ENCODE data around the gene VPS72. TPM values are rescaled to one million over a fixed set of nuclear protein-coding genes. Genes with fewer than 3 reads are reported as not detected.

The VPS72 gene
- total and polyA plus RNA-seq, 10 of the 15 experiments (the other 5 are each of a cell fraction or from before 2014, with no cell fraction given): 6.7 to 77.8 (median 58.1) TPM

GRCh38 chr1:151197863-151198253 is 7.9 kb upstream of the VPS72 start:
- intact Hi-C loops (cut with micrococcal nuclease; ENCODE audit: unreplicated experiment): loop anchor here (2.0 to 5.0 kb wide), 4 partner anchors 83 to 201 kb away; partner anchors contain the start of genes PI4KB and PSMB4
- peak overlapping the region; percentile 91 for H2AFZ ChIP-seq (ENCODE audit: control insufficient read depth, low read depth, low read length)
- no peak for ATAC-seq
- no peak for DNase-seq (ENCODE audit: low read depth, low spot score)
- CTCF ChIA-PET: interaction anchor here (6.3 kb wide), 1 partner anchor 55 kb away, joined by 70 read pairs; the partner anchor contains the start of gene PSMD4
- H3K9me3 ChIP-seq (replicated peaks; ENCODE audit: control insufficient read depth, insufficient read depth, low read length): no peaks in the 10 kb centered on the region
- 13% methylated on average over 10 of the region's 10 CpGs for WGBS (ENCODE audit: insufficient coverage, insufficient replicate concordance, low lambda C conversion rate, missing lambda C conversion rate)
- peaks cover 42% of the 10 kb centered on the region for H3K79me2 ChIP-seq (ENCODE audit: control insufficient read depth, insufficient read depth, low read length)
- RAD21 ChIA-PET (ENCODE audit: unreplicated experiment): no interaction called here
- TF ChIP-seq SUZ12 (IDR thresholded peaks at IDR 0.05; ENCODE audit: unreplicated experiment): no peak
- no peak for TF ChIP-seq TCF7 (IDR thresholded peaks at IDR 0.05; ENCODE audit: borderline replicate concordance)
- 0 out of 2 replicates have a peak, but pooled peaks have one; percentile 12 for TF ChIP-seq SMAD5 (IDR thresholded peaks at IDR 0.05; ENCODE audit: low read depth)
- TF ChIP-seq BMI1 (IDR thresholded peaks at IDR 0.05; ENCODE audit: borderline replicate concordance): no peak
- no peak for TF ChIP-seq USF1 (IDR thresholded peaks at IDR 0.05; ENCODE audit: borderline replicate concordance, extremely low read length, insufficient read depth, low read depth, low read length)
- no peak for TF ChIP-seq RAD51 (IDR thresholded peaks at IDR 0.05)
- TF ChIP-seq, protein P1, sequence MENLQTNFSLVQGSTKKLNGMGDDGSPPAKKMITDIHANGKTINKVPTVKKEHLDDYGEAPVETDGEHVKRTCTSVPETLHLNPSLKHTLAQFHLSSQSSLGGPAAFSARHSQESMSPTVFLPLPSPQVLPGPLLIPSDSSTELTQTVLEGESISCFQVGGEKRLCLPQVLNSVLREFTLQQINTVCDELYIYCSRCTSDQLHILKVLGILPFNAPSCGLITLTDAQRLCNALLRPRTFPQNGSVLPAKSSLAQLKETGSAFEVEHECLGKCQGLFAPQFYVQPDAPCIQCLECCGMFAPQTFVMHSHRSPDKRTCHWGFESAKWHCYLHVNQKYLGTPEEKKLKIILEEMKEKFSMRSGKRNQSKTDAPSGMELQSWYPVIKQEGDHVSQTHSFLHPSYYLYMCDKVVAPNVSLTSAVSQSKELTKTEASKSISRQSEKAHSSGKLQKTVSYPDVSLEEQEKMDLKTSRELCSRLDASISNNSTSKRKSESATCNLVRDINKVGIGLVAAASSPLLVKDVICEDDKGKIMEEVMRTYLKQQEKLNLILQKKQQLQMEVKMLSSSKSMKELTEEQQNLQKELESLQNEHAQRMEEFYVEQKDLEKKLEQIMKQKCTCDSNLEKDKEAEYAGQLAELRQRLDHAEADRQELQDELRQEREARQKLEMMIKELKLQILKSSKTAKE (IDR thresholded peaks at IDR 0.05; ENCODE audit: low read depth, poor library complexity, severe bottlenecking): no peak
- TF ChIP-seq, protein P2, sequence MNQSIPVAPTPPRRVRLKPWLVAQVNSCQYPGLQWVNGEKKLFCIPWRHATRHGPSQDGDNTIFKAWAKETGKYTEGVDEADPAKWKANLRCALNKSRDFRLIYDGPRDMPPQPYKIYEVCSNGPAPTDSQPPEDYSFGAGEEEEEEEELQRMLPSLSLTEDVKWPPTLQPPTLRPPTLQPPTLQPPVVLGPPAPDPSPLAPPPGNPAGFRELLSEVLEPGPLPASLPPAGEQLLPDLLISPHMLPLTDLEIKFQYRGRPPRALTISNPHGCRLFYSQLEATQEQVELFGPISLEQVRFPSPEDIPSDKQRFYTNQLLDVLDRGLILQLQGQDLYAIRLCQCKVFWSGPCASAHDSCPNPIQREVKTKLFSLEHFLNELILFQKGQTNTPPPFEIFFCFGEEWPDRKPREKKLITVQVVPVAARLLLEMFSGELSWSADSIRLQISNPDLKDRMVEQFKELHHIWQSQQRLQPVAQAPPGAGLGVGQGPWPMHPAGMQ (IDR thresholded peaks at IDR 0.05; ENCODE audit: borderline replicate concordance): no peak
- TF ChIP-seq ZNF207 (IDR thresholded peaks at IDR 0.05; ENCODE audit: borderline replicate concordance): no peak
- FAIRE-seq: no peak
- SMC1A ChIA-PET (ENCODE audit: uncharacterized antibody, unreplicated experiment): interaction anchor here (1.1 kb wide), 1 partner anchor 54 kb away, joined by 5 read pairs; no protein-coding TSS in a partner anchor
- peak overlapping the region; percentile 71 for H3K4me2 ChIP-seq (ENCODE audit: control insufficient read depth, insufficient read depth)
- POLR2A ChIA-PET: interaction anchor here (0.6 to 2.1 kb wide), 3 partner anchors 8 to 57 kb away, joined by 3 to 8 read pairs (median 6); partner anchors contain the start of genes PSMD4 and VPS72
- H4K20me1 ChIP-seq (ENCODE audit: control insufficient read depth, insufficient read depth): no peaks in the 10 kb centered on the region
- H3K4me1 ChIP-seq (ENCODE audit: control insufficient read depth, insufficient read depth, low read length): peaks cover 4% of the 10 kb centered on the region; the same call in 1 of the 2 replicates
- H3K4me3 ChIP-seq: peak overlapping the region; percentile 98
- H3K27me3 ChIP-seq (replicated peaks in 1 of 2; ENCODE audit: control insufficient read depth in 2 of 2, insufficient read depth in 2 of 2, low read length in 1 of 2): no peaks in the 10 kb centered on the region
- TSS peak; percentile 94 for BruUV-seq (replicated peaks)
- peak overlapping the region; percentile 82; the same call in 1 of the 2 replicates for H3K27ac ChIP-seq (ENCODE audit: control insufficient read depth, insufficient read depth)
- peaks cover 0 to 4% of the 10 kb centered on the region in 2 experiments; a peak in 1 of 4 replicates for H3K36me3 ChIP-seq (ENCODE audit: control insufficient read depth in 2 of 2, insufficient read depth in 2 of 2, low read length in 1 of 2)
- H3K9ac ChIP-seq (ENCODE audit: control insufficient read depth, insufficient read depth, low read length): peak overlapping the region; percentile 96; the same call in 1 of the 2 replicates
- in situ Hi-C loops (cut with MboI): no loop called here
